ENCODE data around the gene GIPC2. TPM values are rescaled to one million over a fixed set of nuclear protein-coding genes. Genes with fewer than 3 reads are reported as not detected.
A peak's percentile ranks its signal among the peaks of the same experiment; 100 is the strongest.

GIPC2 gene
- total and polyA plus RNA-seq, 9 of the 15 experiments (the other 6 are each of a cell fraction or from before 2014, with no cell fraction given): 0.01 to 0.05 (median 0.04) TPM; not detected in 3

GRCh38 chr1:78003882-78004718 is 41.7 kb upstream of the GIPC2 start (continued):
- TF ChIP-seq FOXK2 (conservative IDR thresholded peaks at IDR 0.05 in 1 of 2, IDR thresholded peaks at IDR 0.05 in 1 of 2; ENCODE audit: low read depth in 2 of 2) (peak in 1 of 2 experiments; percentile 17; a peak in 1 of 4 replicates), MEF2D (tag; conservative IDR thresholded peaks at IDR 0.05; ENCODE audit: low read depth) (no peak), HOXB6 (CRISPR knock-in tag; IDR thresholded peaks at IDR 0.05; ENCODE audit: borderline replicate concordance) (peak; percentile 99), ZNF407 (IDR thresholded peaks at IDR 0.05; ENCODE audit: low read depth) (no peak), ILK (tag; IDR thresholded peaks at IDR 0.05; ENCODE audit: borderline replicate concordance, low read depth) (no peak), CHD4 (IDR thresholded peaks at IDR 0.05; ENCODE audit: insufficient read depth, insufficient replicate concordance, low read depth, low read length, poor library complexity, severe bottlenecking) (no peak), NR3C1 (CRISPR knock-in tag; IDR thresholded peaks at IDR 0.05) (no peak), THAP7 (CRISPR knock-in tag; IDR thresholded peaks at IDR 0.05) (peak; percentile 97), TCF15 (CRISPR knock-in tag; IDR thresholded peaks at IDR 0.05) (peak; percentile 88), ZNF253 (CRISPR knock-in tag; conservative IDR thresholded peaks at IDR 0.05) (peak; percentile 99), ZNF384 (IDR thresholded peaks at IDR 0.05; ENCODE audit: low read depth, low read length) (no peak), SIX5 (IDR thresholded peaks at IDR 0.05; ENCODE audit: borderline replicate concordance in 1 of 2, insufficient read depth in 1 of 2, low read depth in 1 of 2, low read length in 2 of 2) (no peak), RHOXF2B (CRISPR knock-in tag; conservative IDR thresholded peaks at IDR 0.05) (peak; percentile 99), ZFP30 (CRISPR knock-in tag; IDR thresholded peaks at IDR 0.05; ENCODE audit: borderline replicate concordance) (peak; percentile 100; the same call in 1 of the 2 replicates), ELK3 (CRISPR knock-in tag; IDR thresholded peaks at IDR 0.05) (peak; percentile 99), ZBED1 (IDR thresholded peaks at IDR 0.05) (peak; percentile 97; the same call in 1 of the 2 replicates), HMG20B (CRISPR knock-in tag; IDR thresholded peaks at IDR 0.05) (peak; percentile 99)

Measured in K562 (cell line).